GM11168 (cell line): ENCODE results near the gene KL.

Experiments used
- in situ Hi-C: fragments of 300-500 bp; cut with MboI; formaldehyde crosslinking; loops from one replicate; pipeline ENCODE4 v1.12.0; 2022; ENCODE audit warnings: low sequenced_read_pairs; ENCODE audit not compliant: unreplicated experiment

The KL gene

DNA sequence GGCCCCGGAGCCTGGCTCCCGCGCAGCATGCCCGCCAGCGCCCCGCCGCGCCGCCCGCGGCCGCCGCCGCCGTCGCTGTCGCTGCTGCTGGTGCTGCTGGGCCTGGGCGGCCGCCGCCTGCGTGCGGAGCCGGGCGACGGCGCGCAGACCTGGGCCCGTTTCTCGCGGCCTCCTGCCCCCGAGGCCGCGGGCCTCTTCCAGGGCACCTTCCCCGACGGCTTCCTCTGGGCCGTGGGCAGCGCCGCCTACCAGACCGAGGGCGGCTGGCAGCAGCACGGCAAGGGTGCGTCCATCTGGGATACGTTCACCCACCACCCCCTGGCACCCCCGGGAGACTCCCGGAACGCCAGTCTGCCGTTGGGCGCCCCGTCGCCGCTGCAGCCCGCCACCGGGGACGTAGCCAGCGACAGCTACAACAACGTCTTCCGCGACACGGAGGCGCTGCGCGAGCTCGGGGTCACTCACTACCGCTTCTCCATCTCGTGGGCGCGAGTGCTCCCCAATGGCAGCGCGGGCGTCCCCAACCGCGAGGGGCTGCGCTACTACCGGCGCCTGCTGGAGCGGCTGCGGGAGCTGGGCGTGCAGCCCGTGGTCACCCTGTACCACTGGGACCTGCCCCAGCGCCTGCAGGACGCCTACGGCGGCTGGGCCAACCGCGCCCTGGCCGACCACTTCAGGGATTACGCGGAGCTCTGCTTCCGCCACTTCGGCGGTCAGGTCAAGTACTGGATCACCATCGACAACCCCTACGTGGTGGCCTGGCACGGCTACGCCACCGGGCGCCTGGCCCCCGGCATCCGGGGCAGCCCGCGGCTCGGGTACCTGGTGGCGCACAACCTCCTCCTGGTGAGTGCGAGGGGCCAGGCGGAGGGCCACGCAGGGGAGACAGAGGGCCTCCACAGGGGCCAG, at the start of gene KL:
Gene KL, plus strand, starts transcription at position 10 of the 909 bp plus-strand sequence. Its CDS starts 18 bp downstream, at position 28.
- in situ Hi-C loops: no loop called here

DNA sequence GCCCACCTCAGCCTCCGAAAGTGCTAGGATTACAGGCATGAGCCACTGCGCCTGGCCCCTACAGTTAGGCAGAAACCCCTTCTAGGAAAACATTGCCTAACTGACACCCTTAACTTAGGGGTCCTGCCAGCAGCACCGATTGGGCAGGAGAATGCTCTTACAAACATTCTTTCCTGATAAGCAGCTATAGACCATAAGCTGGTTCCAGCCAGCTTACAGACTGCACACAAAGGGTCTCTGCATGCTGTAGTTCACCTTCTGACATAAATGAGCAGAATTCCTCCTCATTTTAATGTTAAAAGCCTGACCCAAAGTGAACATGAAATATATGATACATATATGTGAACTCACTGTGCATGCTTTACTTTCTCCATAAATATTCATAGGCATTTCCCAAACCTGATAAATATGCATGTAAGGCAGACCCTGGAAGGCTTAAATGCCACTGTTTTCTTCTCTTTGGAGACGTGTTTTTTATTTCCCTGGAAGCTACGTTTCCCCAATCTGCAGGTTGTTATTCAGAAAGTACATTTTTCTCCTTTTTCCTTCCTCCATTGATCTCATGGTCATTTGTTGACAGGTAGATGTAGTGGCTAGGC, 48.5 kb upstream of the KL start:
- in situ Hi-C loops: no loop called here

DNA sequence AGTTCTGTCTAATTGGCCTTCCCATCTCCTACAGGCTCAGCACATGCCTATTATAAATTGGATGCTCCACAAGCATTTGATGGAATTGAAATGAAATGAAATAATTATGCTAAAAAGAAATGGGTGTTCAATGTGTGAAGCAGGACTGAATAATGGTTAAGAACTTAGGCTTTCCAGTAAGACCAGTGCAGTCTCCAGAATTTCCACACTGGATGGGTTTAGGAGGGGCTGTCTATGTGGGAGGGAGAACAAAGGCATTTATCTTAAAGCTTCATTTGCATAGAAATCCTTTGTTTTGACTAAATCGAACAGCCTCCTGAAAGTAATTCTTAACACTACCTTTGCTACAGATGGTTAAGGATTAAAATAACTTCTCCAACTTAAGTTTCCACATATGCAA, 47.9 kb upstream of the KL start:
- in situ Hi-C loops: no loop called here

DNA sequence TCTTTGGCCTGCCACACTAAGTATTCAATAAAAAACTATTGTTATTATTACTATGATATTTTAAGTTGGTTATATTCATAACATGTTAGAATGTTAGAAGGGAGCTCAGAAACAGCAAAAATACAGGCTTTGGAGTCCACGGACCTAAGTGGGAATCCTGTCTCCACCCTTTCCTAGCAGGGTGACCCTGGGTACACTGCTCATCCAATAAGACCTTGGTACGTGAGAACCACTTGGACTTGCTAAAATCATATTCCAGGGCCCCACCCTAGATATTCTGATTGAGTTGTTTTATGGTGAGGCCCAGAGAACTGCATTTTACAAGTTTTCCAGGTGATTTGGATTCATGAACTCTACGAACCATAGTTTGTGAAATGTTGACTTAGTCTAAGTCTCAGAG, 47.4 kb upstream of the KL start:
- in situ Hi-C loops: no loop called here

DNA sequence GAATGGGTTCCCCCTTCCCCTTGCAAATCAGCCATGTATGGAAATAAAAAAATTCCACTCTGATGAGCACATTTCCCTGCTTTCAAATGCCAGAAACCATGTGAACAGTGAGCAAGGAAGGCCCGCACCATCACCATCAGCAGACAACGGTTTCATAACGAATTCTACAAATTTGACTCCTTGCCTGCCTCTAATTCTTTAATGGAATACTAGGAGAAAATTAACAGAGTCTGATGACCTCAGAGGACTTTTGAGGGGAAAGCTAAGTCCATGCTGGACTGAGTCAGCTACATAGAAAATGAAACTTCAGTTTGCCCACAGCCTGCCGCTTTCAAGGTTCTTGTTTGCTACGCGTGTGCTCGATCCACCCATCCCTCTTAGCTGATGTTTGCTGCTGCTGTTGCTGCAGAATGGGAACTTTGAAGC, 46.7 kb upstream of the KL start:
- in situ Hi-C loops: no loop called here

DNA sequence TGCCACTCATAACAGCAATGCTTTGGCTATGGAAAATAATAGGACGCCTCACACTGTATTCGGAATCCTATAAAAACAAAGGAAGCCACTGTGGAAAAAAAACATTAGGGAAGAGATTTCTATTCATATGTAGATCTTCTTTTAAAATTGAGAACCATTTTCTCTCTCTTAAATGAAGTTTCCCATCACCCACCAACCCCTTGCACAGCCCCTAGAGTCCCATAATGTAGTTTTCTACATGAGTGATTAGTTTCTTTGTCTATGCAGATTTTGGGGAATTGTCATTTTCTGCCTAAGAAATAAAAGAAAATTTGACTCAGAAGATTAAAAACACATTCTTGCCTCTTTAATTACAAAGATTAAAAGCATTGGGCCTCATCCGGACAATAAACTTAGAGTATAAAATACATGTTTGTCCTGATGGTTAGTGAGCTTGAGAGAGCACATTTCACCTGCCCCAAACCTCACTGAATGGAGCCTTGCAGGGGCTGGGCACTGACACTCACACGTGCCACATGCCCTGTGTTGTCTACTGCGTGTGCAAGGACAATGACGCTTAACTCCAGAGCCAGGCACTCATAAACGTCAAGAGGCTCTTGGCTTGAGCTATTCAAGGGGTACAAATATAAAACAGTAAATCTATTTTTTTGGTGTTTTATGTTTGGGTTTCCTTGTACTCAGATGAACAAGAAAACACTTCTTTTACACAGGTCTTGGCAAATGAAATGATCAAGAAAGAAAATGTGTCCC, 40.0 kb upstream of the KL start:
- in situ Hi-C loops: no loop called here

DNA sequence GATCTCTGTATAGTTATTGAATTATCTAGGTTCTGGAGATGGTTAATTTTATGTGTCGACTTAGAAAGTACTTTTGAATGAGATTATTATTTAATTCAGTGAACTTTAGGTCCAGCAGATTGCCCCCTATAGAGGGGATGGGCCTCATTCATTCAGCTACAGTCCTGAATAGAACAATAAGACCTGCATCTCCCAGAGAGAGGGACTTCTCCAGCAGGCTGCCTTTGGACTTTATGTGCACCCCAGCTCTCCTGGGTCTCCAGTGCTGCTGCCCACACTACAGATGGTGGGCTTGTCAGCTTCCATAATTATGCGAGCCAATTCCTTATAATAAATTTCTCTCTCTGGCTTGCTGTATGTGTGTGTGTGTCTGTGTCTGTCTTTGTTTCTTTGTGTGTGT, 39.3 kb upstream of the KL start:
- in situ Hi-C loops: no loop called here

DNA sequence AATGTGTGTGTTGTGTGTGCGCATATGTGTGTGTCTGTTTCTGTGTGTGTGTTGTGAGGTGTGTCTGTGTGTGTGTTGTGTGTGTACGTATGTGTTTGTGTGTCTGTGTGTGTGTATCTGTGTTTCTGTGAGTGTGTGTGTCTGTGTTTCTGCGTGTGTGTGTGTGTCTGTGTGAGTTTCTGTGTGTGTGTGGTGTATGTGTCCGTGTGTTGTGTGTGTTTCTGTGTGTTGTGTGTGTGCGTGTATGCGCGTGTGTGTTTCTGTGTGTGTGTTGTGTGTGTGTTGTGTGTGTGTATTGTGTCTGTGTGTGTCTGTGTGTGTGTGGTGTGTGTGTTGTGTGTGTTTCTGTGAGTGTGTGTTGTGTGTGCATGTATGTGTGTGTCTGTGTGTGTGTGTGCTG, 38.9 kb upstream of the KL start:
- in situ Hi-C loops: no loop called here

DNA sequence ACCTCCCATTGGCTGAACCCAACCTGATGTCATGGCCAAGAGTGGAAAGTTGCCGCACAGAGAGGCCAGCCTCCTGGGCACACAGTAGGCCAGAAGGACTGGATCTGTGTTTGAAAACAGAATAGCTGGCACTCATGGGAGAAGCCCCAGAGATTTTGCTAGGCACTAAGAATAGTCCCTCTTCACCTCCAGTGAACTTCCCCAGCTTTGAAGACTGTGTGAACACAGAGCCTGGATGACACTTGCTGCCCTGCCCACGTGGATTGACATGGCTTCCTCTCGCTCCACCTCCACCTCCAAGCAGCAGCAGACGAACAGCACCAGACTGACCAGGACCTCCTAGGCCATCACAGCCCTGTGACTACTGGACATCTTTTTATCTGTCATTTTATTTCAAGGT, 37.9 kb upstream of the KL start:
- in situ Hi-C loops: no loop called here

DNA sequence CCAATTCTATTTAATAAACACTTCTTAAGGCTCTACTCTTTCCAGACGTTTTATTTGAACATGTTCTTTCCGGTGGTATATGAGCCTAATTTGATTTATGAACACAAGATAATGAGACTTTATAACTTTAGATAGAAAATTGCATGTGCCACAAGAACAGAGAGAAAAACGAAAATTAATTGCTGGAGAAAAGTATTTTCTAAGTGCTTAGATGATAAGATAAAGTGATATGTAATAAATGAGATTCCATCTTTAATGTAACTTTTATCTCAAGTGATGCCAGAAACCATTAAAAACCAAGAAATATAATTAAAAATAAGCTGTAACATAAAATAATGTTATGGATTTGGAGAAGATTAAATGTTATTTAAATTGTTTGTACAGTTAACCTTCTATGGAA, 33.2 kb upstream of the KL start:
- in situ Hi-C loops: no loop called here

DNA sequence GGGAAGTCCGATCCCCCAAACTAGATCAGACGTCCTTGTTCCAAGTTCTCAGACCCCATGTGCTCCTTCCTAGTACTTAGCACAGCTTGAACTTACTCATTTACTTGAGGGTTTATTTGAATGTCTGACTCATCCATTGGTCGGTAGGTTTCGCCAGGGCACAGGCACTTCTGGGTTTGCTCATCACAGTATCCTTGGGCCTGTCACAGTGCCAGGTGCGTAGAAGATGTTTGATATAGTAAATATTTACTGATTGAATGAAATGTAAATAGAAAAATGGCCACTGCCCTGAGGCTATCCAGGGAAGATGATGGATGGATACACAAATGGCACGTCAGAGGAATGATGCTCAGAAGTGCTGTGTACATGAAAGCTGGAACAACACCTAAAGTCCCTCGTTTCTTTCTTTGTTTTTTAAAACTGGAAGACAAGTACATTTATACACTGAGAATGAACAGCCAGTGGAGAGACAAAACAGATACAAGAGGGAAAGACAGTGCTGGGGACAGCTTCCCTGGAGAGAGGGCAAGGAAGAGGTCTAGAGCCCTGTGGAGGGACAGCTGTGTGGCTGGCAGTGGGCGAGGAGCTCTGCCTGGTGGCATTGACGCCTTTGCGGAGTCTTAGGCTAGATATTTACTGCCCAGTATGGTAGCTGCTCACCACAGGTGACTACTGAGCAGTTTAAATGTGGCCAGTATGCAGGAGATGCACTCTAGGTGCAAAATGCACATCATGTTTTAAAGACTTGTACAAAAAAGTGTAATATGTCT, 31.2 kb upstream of the KL start:
- in situ Hi-C loops: no loop called here

DNA sequence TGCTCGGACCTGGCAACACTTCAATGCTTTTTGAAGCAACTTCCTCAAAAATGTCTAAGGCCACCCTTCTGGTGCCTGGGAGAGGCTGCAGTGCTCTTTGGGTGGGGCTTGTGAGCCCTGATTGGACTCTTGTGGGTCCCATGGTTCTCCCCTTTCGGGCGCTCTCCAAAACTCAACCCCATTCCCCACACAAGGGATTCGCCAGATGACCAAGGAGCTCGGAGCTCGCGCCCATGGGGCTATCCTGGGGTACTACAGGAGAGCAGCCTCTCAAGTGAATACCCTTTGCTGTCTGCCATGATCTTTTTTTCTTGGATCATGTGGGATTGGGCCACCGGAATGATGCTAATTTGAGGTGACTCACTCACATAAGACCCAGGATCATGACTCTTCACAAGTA, 29.7 kb upstream of the KL start:
- in situ Hi-C loops: no loop called here

DNA sequence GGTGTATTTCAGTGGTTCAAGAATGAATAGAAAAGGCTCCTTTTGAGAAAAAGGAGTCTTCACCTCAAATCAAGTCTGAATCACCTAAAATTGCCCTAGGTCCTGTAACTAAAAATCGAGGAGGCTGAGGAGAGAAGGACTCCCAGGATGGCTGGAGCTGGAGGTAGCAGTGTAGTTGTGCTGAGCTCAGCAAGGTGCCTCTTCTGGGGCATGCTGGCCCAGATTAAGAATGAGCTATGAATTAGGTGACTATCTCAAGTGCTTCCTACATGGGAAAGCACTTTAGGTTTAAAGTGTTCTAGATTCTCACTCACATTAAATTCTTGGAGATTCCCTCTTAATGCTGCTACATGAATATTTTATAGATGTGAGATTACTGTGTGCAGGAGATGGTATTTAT, 28.8 kb upstream of the KL start:
- in situ Hi-C loops: no loop called here

DNA sequence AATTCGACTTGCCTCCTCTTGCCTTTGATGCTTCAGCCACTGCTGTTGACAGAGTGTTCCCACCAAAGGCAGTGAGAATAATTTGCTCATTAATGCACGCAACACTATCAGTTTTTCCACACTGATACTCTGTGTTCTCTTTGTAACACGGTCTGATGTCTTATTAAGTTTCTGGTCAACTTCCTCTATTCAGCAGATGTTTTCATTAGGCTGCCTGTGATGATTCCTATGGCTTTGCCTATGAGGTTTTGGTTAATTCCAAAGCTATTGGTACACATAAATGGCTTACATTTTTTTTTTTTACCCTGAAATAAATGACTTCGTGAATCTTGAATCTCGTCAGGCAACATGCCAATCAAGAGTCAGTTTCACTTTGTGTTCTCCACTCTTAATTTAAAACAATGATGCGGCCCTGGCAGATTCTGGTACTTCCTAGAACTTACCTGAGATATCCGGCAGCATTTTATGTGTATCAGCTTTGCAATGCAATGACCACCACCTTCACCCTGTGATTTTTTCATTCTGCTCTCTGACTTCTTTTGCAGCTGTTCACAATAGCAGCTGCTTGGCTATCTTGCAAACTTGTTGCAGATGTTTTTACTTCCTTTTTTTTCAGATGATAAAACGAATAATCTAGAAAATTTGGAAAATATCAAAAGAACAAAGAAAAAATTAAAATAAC, 27.5 kb upstream of the KL start:
- in situ Hi-C loops: no loop called here

DNA sequence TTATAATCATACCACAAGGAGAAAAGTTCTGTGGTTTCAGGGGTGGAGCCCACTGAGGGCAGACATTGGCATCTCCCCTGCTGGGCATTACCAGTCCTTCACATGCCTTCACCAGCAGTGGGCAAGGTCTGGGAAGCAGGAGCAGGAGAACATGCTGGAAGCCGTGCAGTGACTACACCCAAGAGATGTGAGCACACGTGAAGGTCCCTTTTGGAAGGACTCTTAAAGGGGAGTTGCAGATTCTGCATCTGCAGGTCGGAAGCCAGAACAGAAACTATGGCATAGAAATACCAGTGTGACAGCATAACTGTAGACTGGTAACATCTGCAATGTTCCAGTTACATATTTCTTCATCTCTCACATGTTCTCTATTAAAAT, 26.9 kb upstream of the KL start:
- in situ Hi-C loops: no loop called here

DNA sequence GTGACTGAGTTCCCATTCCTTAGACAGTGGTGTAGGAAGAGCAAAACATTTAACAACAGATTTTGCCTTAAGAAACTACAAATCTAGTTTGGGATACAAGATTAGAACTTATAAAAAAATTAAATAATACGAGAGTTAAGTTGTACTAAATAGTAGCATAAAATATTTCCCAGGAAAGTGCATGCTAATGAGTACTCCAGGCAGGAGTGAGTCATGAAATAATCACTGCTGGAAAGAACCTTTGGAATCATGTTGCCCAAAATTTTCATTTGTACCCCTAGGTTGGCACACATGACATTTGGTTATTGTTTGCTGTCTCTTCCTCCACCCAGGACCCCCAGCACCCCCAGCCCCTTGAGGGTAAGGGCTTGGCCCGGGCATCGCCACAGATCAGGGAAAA, 26.3 kb upstream of the KL start:
- in situ Hi-C loops: no loop called here

DNA sequence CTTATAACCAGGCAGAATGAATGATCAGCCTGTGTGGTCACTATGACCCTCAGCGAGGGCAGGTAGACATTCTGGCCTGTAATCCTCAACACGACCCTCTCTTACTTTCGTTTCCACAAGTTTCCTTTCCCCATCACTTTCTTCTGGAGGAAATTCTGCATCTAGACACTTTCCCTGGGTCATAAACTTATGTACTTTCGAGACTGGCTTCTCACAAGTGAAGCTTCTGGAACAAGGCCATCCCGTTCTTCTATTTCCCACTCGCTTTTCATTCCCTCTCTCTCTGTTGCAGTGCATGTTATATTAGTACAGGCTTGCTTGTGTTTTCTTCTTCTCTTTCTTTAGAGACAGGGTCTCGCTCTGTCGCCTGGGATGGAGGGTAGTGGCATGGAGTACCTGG, 23.1 kb upstream of the KL start:
- in situ Hi-C loops: no loop called here

DNA sequence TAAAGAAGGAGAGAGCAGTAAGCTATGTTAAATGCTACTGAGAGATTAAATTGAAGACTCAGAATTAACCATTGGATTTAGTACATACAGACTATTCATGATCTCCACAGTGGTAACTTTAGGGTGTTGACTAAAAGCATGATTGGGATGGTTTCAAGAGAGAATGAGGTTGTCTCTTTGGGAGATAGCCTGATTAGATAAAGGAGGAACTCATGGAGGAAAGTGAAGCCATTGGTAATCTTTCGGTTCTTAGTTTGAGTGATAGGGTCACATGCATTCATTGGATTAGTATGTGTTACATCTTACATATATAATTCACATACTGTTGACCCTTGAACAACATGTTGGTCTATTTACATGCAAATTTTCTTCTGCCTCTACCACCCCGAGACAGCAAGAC, 18.8 kb upstream of the KL start:
- in situ Hi-C loops: no loop called here

DNA sequence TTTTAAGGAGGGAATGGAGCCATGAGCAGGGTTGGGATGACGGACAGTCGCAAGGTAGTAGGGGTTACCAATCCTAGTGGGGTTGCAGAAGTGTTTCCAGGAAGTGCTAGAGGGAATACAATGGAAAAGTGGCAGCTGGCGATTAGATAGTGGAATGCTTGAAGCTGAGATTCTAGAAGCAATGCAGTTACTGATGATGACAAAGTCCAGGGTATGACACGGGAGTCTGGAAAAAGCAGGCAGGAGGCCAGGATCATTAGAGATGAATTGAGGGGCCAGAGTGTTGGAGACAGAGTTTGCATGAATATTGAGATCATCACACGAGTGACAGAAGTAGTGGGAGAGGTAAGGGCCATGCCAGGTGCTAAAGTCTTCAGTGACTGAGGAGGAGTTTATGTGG, 17.3 kb upstream of the KL start:
- in situ Hi-C loops: no loop called here

DNA sequence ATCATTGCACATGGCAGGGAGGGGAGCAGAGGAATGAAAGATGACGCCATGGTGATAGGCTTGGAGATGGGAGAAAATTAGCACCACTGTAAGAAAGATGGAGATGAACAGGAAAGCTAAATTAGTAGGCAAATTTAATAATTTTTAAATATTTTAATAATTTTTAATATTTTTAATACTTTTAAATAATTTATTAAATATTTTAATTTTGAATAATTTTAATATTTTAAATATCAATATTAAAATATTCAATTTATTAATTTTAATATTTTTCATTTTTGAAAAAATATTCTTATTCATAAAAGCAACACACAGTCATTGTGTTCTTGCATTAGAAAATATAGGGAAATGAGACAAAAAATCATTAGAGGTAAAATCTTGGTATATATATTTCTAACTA, 15.9 kb upstream of the KL start:
- in situ Hi-C loops: no loop called here
